CD14-positive monocyte (primary cell): ENCODE data around the gene SLC6A18. TPM values are rescaled to one million over a fixed set of nuclear protein-coding genes. Genes with fewer than 3 reads are reported as not detected.

Source experiments
- DNase-seq, 3 donors: peaks; one replicate each; pipeline ENCODE4 v3.0.0-alpha.2; 2011 to 2022
- H2AFZ ChIP-seq: 2 replicates; pipeline ENCODE4 v1.6.0; 2012; ENCODE audit warnings: mild to moderate bottlenecking, low read depth, low read length, inconsistent platforms; ENCODE audit not compliant: insufficient read depth, poor library complexity, severe bottlenecking
- H3K27ac ChIP-seq, 2 donors: 1 replicate in 1 of 2; 2 replicates in 1 of 2; pipeline ENCODE4 v1.5.1; 2012 to 2013; ENCODE audit warnings: low read length in 2 of 2, control low read depth in 1 of 2, inconsistent platforms in 1 of 2, low read depth in 1 of 2, mild to moderate bottlenecking in 1 of 2
- H3K27me3 ChIP-seq, 2 donors: one replicate each; pipeline versions ENCODE4 v1.6.0 to v1.6.1; 2011 to 2013; ENCODE audit warnings: low read length in 2 of 2; ENCODE audit not compliant: control insufficient read depth in 2 of 2, insufficient read depth in 2 of 2
- H3K36me3 ChIP-seq, 2 donors: replicated peaks in 1 of 2; 1 replicate in 1 of 2; 2 replicates in 1 of 2; pipeline versions ENCODE4 v1.5.1 to v1.6.1; 2012 to 2013; ENCODE audit warnings: low read length in 2 of 2, control low read depth in 1 of 2, inconsistent platforms in 1 of 2, mild to moderate bottlenecking in 1 of 2; ENCODE audit not compliant: insufficient read depth in 2 of 2, control insufficient read depth in 1 of 2
- H3K4me1 ChIP-seq, 2 donors: 1 replicate in 1 of 2; 2 replicates in 1 of 2; pipeline versions ENCODE4 v1.5.1 to v1.6.1; 2012 to 2013; ENCODE audit warnings: low read length in 2 of 2, control low read depth in 1 of 2, inconsistent platforms in 1 of 2, mild to moderate bottlenecking in 1 of 2, moderate library complexity in 1 of 2; ENCODE audit not compliant: insufficient read depth in 2 of 2, control insufficient read depth in 1 of 2
- H3K4me2 ChIP-seq: replicated peaks from 2 replicates; pipeline ENCODE3; 2012; ENCODE audit warnings: low read length, moderate library complexity, mild to moderate bottlenecking; ENCODE audit not compliant: poor library complexity, severe bottlenecking; ENCODE audit errors: extremely low read depth
- H3K4me3 ChIP-seq, 3 experiments: fragments of 200-600 bp in 1 of 3; sonication (generic) in 1 of 3; replicated peaks in 1 of 3; 1 replicate in 2 of 3; 2 replicates in 1 of 3; pipeline ENCODE4 v1.5.1; 2011 to 2013; ENCODE audit warnings: low read length in 3 of 3, mild to moderate bottlenecking in 3 of 3, control low read depth in 2 of 3, low read depth in 2 of 3, inconsistent platforms in 1 of 3, moderate library complexity in 1 of 3
- H3K79me2 ChIP-seq: 2 replicates; pipeline ENCODE4 v1.6.0; 2012; ENCODE audit warnings: mild to moderate bottlenecking, control low read depth, inconsistent platforms, low read length, moderate library complexity; ENCODE audit not compliant: insufficient read depth
- H3K9ac ChIP-seq: 2 replicates; pipeline ENCODE4 v1.6.0; 2017; ENCODE audit warnings: low read length, mild to moderate bottlenecking; ENCODE audit not compliant: insufficient read depth, poor library complexity, severe bottlenecking
- H3K9me3 ChIP-seq, 2 donors: replicated peaks in 1 of 2; 1 replicate in 1 of 2; 2 replicates in 1 of 2; pipeline versions ENCODE4 v1.5.1 to v1.6.1; 2012 to 2013; ENCODE audit warnings: low read length in 2 of 2, control low read depth in 1 of 2; ENCODE audit not compliant: control insufficient read depth in 1 of 2, insufficient read depth in 1 of 2
- H4K20me1 ChIP-seq: 2 replicates; pipeline ENCODE4 v1.6.0; 2012; ENCODE audit warnings: mild to moderate bottlenecking, low read length, control low read depth, moderate library complexity; ENCODE audit not compliant: insufficient read depth
- H3K27ac Mint-ChIP-seq, 7 donors: one replicate each; pipeline ENCODE4 v1.8.0; 2020; ENCODE audit warnings: mild to moderate bottlenecking in 7 of 7, mixed read lengths in 7 of 7, moderate library complexity in 6 of 7, inconsistent platforms in 2 of 7
- H3K27me3 Mint-ChIP-seq, 3 donors: one replicate each; pipeline ENCODE4 v1.8.0; 2021 to 2022; ENCODE audit warnings: low read depth in 3 of 3, mild to moderate bottlenecking in 3 of 3, mixed read lengths in 3 of 3, moderate library complexity in 3 of 3, inconsistent platforms in 1 of 3
- H3K36me3 Mint-ChIP-seq, 2 donors: one replicate each; pipeline ENCODE4 v1.8.0; 2020; ENCODE audit warnings: mixed read lengths in 2 of 2, inconsistent platforms in 1 of 2, mild to moderate bottlenecking in 1 of 2
- H3K4me1 Mint-ChIP-seq: one replicate; pipeline ENCODE4 v1.8.0; 2020; ENCODE audit warnings: mild to moderate bottlenecking, mixed read lengths
- H3K4me3 Mint-ChIP-seq, 2 donors: one replicate each; pipeline ENCODE4 v1.8.0; 2020; ENCODE audit warnings: mild to moderate bottlenecking in 2 of 2, mixed read lengths in 2 of 2, moderate library complexity in 1 of 2
- H3K9me3 Mint-ChIP-seq, 7 donors: one replicate each; pipeline ENCODE4 v1.8.0; 2020 to 2022; ENCODE audit warnings: mixed read lengths in 7 of 7, mild to moderate bottlenecking in 6 of 7, moderate library complexity in 6 of 7, inconsistent platforms in 2 of 7
- WGBS: methylation state at CpG from one replicate; pipeline ENCODE4 v1.1.5; 2013; ENCODE audit warnings: missing lambda C conversion rate; ENCODE audit not compliant: insufficient coverage; 5-methylcytosine and 5-hydroxymethylcytosine counted together
- intact Hi-C, 2 donors: fragments of 100-400 bp; cut with micrococcal nuclease; formaldehyde crosslinking; loops; one replicate each; pipeline versions ENCODE4 v1.15.0 to v1.15.1; 2023
- polyA plus RNA-seq, 3 donors: library from polyadenylated mRNA; depleted of rRNA in 1 of 3; unstranded in 2 of 3; stranded (reverse) in 1 of 3; fragments of 300-500 nt in 2 of 3; fragments of >200 nt in 1 of 3; fragmentation: Illumina TruSeq in 2 of 3; gene quantifications; 1 replicate in 2 of 3; 2 replicates in 1 of 3; pipeline ENCODE4 v1.2.3, GENCODE V29; 2012 to 2021
- TF ChIP-seq, protein P1 (sequence below): fragments of 200-600 bp; IDR thresholded peaks from one replicate; pipeline ENCODE4 v1.8.0; 2022; ENCODE audit warnings: antibody characterized with exemption, mild to moderate bottlenecking

Gene SLC6A18
- polyA plus RNA-seq, 3 donors, result not detected

DNA sequence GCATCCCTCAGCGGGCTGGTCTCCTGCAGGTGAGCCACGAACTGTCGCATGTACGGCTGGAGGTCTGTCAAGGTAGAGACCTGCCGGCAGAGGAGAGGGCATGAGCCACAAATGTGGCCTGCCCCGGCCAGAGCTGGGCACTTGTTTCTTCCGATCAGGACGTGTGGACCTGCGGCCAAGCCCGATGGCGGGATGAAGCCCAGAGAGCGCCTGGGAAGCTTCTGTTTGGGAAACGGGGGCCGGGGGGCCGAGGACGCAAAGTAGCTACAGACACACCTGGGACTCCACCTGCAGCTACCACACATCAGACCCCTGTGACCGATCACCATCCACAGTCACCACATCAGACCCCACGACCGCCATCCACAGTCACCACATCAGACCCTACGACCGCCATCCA is 47.0 kb downstream of the SLC6A18 start:
- no peaks in the 10 kb centered on the region for H3K4me1 ChIP-seq
- Mint-ChIP-seq H3K36me3 (no peaks in the 10 kb centered on the region), H3K9me3 (peaks cover 15 to 34% (median 21%) of the 10 kb centered on the region in 7 donors), H3K4me1 (no peaks in the 10 kb centered on the region), H3K27ac (no peak overlapping the region), H3K4me3 (no peak overlapping the region), H3K27me3 (peaks cover 0 to 5% (median 2%) of the 10 kb centered on the region in 3 donors)
- H3K4me3 ChIP-seq, result no peak overlapping the region
- H3K9me3 ChIP-seq, result peaks cover 12 to 39% of the 10 kb centered on the region in 2 donors
- intact Hi-C loops, result no loop called here
- no peak overlapping the region for H3K9ac ChIP-seq
- H3K27me3 ChIP-seq, result no peaks in the 10 kb centered on the region
- TF ChIP-seq, protein P1, sequence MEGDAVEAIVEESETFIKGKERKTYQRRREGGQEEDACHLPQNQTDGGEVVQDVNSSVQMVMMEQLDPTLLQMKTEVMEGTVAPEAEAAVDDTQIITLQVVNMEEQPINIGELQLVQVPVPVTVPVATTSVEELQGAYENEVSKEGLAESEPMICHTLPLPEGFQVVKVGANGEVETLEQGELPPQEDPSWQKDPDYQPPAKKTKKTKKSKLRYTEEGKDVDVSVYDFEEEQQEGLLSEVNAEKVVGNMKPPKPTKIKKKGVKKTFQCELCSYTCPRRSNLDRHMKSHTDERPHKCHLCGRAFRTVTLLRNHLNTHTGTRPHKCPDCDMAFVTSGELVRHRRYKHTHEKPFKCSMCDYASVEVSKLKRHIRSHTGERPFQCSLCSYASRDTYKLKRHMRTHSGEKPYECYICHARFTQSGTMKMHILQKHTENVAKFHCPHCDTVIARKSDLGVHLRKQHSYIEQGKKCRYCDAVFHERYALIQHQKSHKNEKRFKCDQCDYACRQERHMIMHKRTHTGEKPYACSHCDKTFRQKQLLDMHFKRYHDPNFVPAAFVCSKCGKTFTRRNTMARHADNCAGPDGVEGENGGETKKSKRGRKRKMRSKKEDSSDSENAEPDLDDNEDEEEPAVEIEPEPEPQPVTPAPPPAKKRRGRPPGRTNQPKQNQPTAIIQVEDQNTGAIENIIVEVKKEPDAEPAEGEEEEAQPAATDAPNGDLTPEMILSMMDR, result no peak
- no peaks in the 10 kb centered on the region for H3K36me3 ChIP-seq
- 96% methylated on average over 12 of the region's 21 CpGs for WGBS
- H3K4me2 ChIP-seq, result no peak overlapping the region
- H2AFZ ChIP-seq, result no peak overlapping the region
- no peak for DNase-seq
- no peaks in the 10 kb centered on the region for H3K79me2 ChIP-seq
- no peaks in the 10 kb centered on the region for H4K20me1 ChIP-seq
- H3K27ac ChIP-seq, result no peak overlapping the region

DNA sequence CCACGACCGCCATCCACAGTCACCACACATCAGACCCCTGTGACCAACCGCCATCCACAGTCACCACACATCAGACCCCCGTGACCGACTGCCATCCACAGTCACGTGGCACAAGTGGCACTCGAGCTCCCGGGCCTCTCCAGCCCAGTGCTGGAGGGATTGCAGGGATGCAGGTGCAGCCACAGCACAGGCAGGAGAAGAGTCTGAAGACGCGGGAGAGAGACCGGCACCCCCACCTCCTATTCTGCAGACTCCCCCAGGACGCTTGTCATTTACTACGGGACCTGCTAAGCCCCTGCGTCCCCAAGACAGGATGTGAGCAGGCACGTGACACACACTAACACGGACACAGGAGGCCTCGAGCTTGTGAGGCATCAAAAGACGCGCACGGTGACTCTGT is 48.6 kb downstream of the SLC6A18 start:
- no peaks in the 10 kb centered on the region for H4K20me1 ChIP-seq
- Mint-ChIP-seq H3K4me3 (no peak overlapping the region), H3K27me3 (peaks cover 0 to 7% (median 2%) of the 10 kb centered on the region in 3 donors), H3K4me1 (no peaks in the 10 kb centered on the region), H3K27ac (no peak overlapping the region), H3K9me3 (peaks cover 24 to 48% (median 34%) of the 10 kb centered on the region in 7 donors), H3K36me3 (no peaks in the 10 kb centered on the region)
- no peak overlapping the region for H3K4me2 ChIP-seq
- no peaks in the 10 kb centered on the region for H3K36me3 ChIP-seq
- no peak overlapping the region for H2AFZ ChIP-seq
- TF ChIP-seq, protein P1, result no peak
- H3K27me3 ChIP-seq, result no peaks in the 10 kb centered on the region
- no peak overlapping the region for H3K27ac ChIP-seq
- H3K79me2 ChIP-seq, result no peaks in the 10 kb centered on the region
- no peak for DNase-seq
- no peaks in the 10 kb centered on the region for H3K4me1 ChIP-seq
- 92% methylated on average over 15 of the region's 20 CpGs for WGBS
- peaks cover 22 to 53% of the 10 kb centered on the region in 2 donors for H3K9me3 ChIP-seq
- no peak overlapping the region for H3K4me3 ChIP-seq
- intact Hi-C loops, result no loop called here
- H3K9ac ChIP-seq, result no peak overlapping the region
